ENCODE results near the gene IL1R2. TPM values are rescaled to one million over a fixed set of nuclear protein-coding genes. Genes with fewer than 3 reads are reported as not detected.

The IL1R2 gene
- total RNA-seq, 1 experiment from 2014 or later, result 10.1 TPM

DNA sequence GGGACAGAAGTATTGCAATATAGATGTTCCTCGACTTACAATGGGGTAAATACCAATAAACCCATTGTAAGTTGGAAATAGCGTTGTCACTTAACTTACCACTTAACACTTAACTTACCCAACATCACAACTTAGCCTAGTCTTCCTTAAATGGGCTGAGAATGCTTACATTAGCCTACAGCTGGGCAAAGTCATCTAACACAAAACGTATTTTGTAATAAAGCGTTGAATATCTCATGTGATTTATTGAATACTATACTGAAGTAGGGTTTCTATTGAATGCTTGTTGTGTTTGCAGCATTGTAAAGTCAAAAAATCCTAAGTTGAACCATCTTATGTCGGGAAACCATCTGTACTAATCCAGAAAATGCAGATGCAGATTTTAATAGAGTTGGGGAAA, 23.6 kb downstream of the IL1R2 start:
- no TSS peak for BruUV-seq (replicated peaks)
- no peak overlapping the region for H3K4me3 Mint-ChIP-seq (ENCODE audit: unreplicated experiment)
- intact Hi-C loops (cut with micrococcal nuclease; ENCODE audit: unreplicated experiment), result no loop called here

GRCh38 chr2:102016399-102016955, 24.7 kb downstream of the IL1R2 start:
- Mint-ChIP-seq H3K4me3 (ENCODE audit: unreplicated experiment) (no peak overlapping the region), H3K9me3 (ENCODE audit: unreplicated experiment) (peaks cover 9% of the 10 kb centered on the region), H3K27ac (ENCODE audit: unreplicated experiment) (no peak overlapping the region), H3K27me3 (ENCODE audit: insufficient read depth, unreplicated experiment) (no peaks in the 10 kb centered on the region), H3K4me1 (ENCODE audit: low read depth, unreplicated experiment) (no peaks in the 10 kb centered on the region), H3K36me3 (ENCODE audit: insufficient read depth, unreplicated experiment) (peaks cover 5% of the 10 kb centered on the region)
- Histone ChIP-seq H3K4me1 (no peaks in the 10 kb centered on the region), H3K36me3 (ENCODE audit: control insufficient read depth, insufficient read depth, low read length) (no peaks in the 10 kb centered on the region; the same call in none of the 2 replicates), H3K27me3 (replicated peaks; ENCODE audit: control insufficient read depth, insufficient read depth, low read length) (no peaks in the 10 kb centered on the region), H3K4me3 (ENCODE audit: low read depth, low read length) (no peak overlapping the region), H3K9me3 (no peaks in the 10 kb centered on the region; the same call in 1 of the 2 replicates)
- no peak for DNase-seq
- no TSS peak for BruUV-seq (replicated peaks)
- intact Hi-C loops (cut with micrococcal nuclease; ENCODE audit: unreplicated experiment), result no loop called here
- TF ChIP-seq CTCF (IDR thresholded peaks at IDR 0.05; ENCODE audit: insufficient read depth in 1 of 2, low read depth in 1 of 2, low read length in 1 of 2, severe bottlenecking in 1 of 2, unreplicated experiment in 1 of 2), result no peak
- ChIA-PET CTCF (no interaction called here), POLR2A (no interaction called here)

More for the DNA sequence above, 23.6 kb downstream of the IL1R2 start:
- no peaks in the 10 kb centered on the region; the same call in 1 of the 2 replicates for H3K36me3 ChIP-seq (ENCODE audit: control insufficient read depth, insufficient read depth, low read length)
- no peaks in the 10 kb centered on the region for H3K27me3 ChIP-seq (replicated peaks; ENCODE audit: control insufficient read depth, insufficient read depth, low read length)
- CTCF ChIA-PET, result no interaction called here
- no peak for DNase-seq
- TF ChIP-seq CTCF (IDR thresholded peaks at IDR 0.05; ENCODE audit: insufficient read depth in 1 of 2, low read depth in 1 of 2, low read length in 1 of 2, severe bottlenecking in 1 of 2, unreplicated experiment in 1 of 2), result no peak
- H3K27ac Mint-ChIP-seq (ENCODE audit: unreplicated experiment), result no peak overlapping the region
- H3K4me1 ChIP-seq, result no peaks in the 10 kb centered on the region
- H3K4me1 Mint-ChIP-seq (ENCODE audit: low read depth, unreplicated experiment), result no peaks in the 10 kb centered on the region
- H3K9me3 ChIP-seq, result no peaks in the 10 kb centered on the region; the same call in 1 of the 2 replicates
- H3K9me3 Mint-ChIP-seq (ENCODE audit: unreplicated experiment), result peaks cover 9% of the 10 kb centered on the region
- H3K4me3 ChIP-seq (ENCODE audit: low read depth, low read length), result no peak overlapping the region
- H3K36me3 Mint-ChIP-seq (ENCODE audit: insufficient read depth, unreplicated experiment), result peaks cover 2% of the 10 kb centered on the region
- no peaks in the 10 kb centered on the region for H3K27me3 Mint-ChIP-seq (ENCODE audit: insufficient read depth, unreplicated experiment)
- POLR2A ChIA-PET, result no interaction called here

DNA sequence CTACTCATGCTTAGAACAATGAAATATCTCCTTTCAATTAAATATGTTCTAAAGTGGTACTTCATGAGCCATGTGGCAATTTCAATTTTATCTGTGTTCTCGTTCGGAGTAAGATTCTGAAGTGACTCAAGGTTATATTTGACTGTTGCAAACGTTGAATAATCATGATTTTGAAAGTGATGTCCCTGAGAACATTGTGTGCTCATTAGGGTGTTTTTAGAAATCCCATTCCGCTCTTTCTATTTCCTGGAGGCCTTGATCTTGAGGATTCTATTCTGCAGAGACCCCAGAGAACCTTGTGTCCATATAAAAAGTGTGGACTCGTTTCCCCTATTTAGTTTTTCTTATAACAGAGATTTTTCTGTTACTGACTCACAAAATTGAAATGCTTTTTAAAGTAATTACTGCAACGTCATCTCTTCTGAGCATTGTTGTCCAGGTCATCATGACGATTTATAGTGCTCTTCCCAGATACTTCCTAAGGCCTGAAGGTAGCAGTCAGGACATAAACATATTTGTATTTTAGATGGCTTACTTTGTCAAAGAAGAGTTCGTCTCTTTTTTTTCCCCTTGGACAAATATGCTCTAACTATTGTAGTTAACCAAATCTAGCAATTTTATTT, 27.2 kb downstream of the IL1R2 start:
- Histone ChIP-seq H3K9me3 (no peaks in the 10 kb centered on the region), H3K27me3 (replicated peaks; ENCODE audit: control insufficient read depth, insufficient read depth, low read length) (no peaks in the 10 kb centered on the region), H3K36me3 (ENCODE audit: control insufficient read depth, insufficient read depth, low read length) (no peaks in the 10 kb centered on the region; the same call in none of the 2 replicates), H3K4me1 (no peaks in the 10 kb centered on the region), H3K4me3 (ENCODE audit: low read depth, low read length) (no peak overlapping the region)
- no peaks in the 10 kb centered on the region for H3K9me3 Mint-ChIP-seq (ENCODE audit: unreplicated experiment)
- intact Hi-C loops (cut with micrococcal nuclease; ENCODE audit: unreplicated experiment), result no loop called here
- POLR2A ChIA-PET, result no interaction called here
- no peaks in the 10 kb centered on the region for H3K4me1 Mint-ChIP-seq (ENCODE audit: low read depth, unreplicated experiment)
- BruUV-seq (replicated peaks), result no TSS peak
- H3K36me3 Mint-ChIP-seq (ENCODE audit: insufficient read depth, unreplicated experiment), result peaks cover 5% of the 10 kb centered on the region
- no peaks in the 10 kb centered on the region for H3K27me3 Mint-ChIP-seq (ENCODE audit: insufficient read depth, unreplicated experiment)
- CTCF ChIA-PET, result interaction anchor here (1.9 to 2.3 kb wide), 2 partner anchors 13 to 148 kb away, joined by 9 to 41 read pairs; no protein-coding TSS in a partner anchor
- no peak for DNase-seq
- H3K27ac Mint-ChIP-seq (ENCODE audit: unreplicated experiment), result no peak overlapping the region
- TF ChIP-seq CTCF (IDR thresholded peaks at IDR 0.05; ENCODE audit: insufficient read depth in 1 of 2, low read depth in 1 of 2, low read length in 1 of 2, severe bottlenecking in 1 of 2, unreplicated experiment in 1 of 2), result no peak
- no peak overlapping the region for H3K4me3 Mint-ChIP-seq (ENCODE audit: unreplicated experiment)
